NCI-H1694 (cell line): ENCODE measurements around the gene GCNT4.

Experiments
- DNase-seq: peaks from one replicate; lab custom pipeline; 2025; lab: John Stamatoyannopoulos, UW

Gene GCNT4

GRCh38 chr5:75050415-75050814, 1.9 kb downstream of the GCNT4 start:
- no peak for DNase-seq

DNA sequence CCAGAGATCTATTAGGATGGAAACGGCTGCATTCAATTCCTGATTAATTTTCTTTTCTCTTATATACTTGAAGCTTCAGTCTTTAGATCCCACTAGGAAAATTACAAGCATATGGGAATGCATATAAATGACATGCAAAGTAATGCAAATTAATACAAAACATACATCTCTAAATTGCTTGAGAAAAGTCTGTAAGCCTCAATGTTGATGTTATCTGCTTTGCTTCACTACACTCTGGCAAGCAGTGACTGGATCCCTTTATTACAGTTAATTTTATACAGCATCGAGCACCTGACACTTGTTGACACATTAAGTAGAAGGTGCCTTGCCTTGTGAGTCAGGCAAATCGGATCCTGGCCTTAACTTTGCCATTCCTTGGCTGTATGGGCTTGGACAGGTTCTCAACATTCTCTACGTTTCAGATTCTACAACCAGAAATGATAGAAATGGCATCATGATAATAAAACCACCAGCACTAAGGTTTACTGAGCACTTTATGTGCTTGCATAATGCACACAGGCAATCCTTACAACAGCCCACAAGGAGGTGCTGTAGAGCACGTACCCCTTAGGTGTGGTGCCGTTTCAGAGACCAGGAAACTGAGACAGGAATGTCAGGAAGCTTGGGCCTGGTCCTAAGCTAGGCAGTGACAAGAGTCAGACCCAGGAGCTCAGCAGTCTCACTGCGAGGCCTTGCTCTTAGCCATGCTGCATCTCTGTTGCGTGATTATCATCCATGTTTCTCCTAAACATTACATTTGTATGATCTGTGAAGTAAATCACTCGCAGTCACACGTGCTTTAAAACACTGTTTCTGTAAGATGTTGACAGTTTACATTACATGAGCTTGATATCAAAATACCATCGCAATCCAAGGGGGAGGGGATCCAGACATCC, 2.7 kb downstream of the GCNT4 start:
- DNase-seq, result peak; percentile 38

DNA sequence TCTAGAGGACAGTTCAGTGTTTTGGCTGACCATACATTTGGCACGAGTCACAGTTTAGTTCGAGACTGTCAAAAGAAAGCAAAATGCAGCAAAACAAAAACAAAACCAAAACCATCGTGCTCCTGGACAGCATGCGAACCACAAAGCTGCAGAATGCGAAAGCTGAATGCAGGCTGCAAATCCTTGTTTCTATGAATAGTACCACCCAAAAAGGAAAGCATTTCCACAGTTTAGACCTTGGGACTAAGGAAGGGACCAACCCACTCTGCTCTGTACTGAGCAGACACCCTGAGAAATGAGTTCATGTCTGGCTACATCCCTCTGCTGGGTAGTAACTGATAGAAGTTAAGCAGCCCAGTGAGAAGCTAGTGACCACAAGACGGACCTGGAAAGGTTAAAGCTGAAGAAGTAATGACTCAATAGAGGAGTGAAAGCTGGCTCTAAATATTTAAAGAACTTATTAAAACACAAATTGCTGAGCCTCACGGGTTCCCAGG, 3.9 kb downstream of the GCNT4 start:
- DNase-seq, result no peak

DNA sequence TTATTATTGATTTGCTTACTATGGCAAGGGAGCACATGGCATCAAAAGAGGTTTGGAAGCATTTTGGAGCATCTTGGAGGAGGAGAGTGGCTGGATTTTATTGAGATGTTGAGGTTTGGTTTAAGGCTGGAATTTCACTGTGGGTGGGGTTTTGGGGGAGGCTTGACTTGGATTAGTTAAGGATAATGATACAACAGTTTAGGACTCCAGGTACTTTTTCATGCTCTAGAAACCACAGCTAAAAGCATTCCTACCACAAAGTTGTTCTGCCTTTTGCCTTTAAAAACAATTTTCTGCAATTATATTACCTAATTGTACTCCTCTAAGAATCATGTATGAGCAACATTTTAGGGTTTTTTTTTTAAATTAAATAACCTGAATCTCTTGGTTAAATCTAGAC, 5.0 kb downstream of the GCNT4 start:
- no peak for DNase-seq

- DNase-seq, result no peak
Observed at GRCh38 chr5:75046366-75047142, 5.8 kb downstream of the GCNT4 start.

GRCh38 chr5:75045071-75045470, 7.3 kb downstream of the GCNT4 start:
- DNase-seq, result no peak

DNA sequence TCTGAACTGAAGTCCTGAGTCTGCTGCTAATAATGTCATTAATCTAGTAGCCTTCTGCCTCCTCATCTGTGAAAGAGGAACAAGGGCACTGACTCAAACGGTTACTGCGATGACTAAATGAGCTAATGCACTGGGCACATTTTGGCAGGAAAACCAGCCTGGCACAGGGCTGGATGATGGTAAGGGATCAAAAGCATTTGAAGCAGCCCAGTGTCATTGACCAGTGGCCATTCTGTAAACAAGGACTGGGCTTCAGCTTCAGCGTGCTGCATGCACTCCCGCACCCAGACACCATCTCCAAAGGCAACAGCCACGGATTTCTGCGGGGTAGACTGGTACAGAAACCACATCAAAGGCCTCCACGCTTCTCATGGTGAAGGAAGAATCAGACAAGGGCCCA, 8.0 kb downstream of the GCNT4 start:
- no peak for DNase-seq

DNA sequence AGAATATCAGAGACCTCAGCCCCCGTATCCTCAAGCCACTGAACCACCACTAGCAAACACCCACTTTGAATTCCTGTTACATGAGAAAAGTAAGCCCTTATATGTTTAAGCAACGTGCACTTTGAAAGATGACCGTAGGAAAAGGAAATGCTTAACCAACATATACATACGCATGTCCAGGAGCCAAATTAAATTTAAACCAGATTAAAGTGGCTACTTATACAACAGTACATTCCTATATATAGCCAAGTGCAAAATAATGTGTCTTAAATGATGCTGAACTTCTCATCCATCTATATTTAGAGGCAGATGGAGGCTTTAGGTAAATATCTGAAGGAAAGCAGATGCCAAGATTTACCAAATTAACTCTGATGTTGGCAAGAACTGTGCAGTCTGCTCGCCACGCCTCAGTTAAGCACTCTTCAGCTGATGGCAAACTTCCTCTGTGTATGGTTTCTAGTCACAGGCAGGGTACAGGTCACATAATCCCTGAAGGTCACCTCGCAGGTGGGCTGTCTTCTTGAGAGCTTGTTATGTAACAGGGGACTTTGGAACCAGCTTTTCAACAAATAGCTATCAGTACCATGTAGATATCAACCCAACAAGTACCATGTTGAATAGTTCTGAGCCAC, 8.6 kb downstream of the GCNT4 start:
- DNase-seq, result no peak

- DNase-seq, result no peak
Observed at GRCh38 chr5:75042522-75042921, 9.8 kb downstream of the GCNT4 start.

- DNase-seq, result no peak
Observed at GRCh38 chr5:75040973-75041372, 11.4 kb downstream of the GCNT4 start.

- no peak for DNase-seq
Observed at GRCh38 chr5:75037106-75037505, 15.3 kb downstream of the GCNT4 start.

DNA sequence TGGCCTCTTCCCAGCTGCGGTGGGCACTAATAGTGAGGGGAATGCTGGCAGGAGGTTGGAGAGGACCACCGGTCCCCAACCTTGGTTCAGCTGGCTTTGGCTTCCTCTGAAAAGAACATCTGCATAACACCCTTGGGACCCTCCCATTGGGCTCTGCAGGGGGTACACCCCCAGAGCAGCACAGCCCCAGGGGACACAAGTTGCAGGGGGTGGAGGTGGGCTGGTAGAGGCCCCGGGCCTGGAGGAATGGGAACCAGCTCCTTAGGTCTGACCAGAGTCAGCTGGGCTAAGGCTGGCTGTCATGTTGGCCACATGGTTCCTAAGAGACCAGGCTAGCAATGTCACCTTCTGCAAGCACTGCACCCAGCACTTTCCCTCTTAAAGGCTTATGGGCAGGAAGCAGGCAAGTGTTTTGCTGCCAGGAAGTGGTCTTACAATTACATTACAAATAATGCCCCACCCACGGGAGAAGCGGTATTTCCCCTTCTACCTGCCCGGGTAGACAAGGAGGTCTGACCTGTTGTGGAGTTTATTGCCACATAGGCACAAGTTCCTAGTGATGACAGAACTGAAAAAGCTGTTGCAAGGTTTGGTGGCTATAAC, 18.1 kb downstream of the GCNT4 start:
- DNase-seq, result no peak

DNA sequence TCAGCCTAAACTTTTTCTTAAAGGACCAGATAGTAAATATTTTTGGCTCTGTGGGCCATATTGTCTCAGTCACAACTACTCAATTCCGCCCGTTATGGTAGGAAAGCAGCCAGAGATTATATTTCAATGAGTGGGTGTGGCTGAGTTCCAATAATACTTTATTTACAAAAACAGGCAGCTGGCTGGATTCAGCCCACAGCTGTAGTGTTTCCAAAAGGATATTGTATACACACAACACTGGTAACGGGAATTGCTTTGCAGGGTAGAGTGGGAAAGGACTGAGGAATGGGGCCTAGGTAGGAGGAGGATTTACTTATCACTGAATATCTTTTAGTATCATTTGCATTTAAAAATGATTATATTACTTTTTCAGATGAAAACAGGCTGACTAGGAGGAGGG, 21.0 kb downstream of the GCNT4 start:
- no peak for DNase-seq

DNA sequence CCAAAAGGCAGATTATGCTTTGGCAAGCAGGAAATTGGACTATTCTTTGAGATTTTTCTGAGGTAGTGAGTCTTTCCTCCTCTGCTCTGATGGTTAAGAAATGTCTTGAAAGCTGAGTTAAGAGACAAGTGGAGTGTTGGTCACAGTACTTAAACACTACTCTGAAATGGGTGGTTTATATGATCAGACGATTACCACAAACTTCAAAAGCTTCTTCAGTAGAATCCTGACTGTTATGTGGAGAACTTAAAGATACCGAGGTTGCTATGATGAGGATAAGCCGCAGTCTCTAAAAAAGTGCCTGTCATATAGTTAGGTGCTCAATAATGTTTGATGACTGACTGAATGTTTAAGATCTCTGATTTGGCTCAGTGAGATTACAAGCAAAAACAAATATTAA, 24.3 kb downstream of the GCNT4 start:
- DNase-seq, result no peak

- DNase-seq, result no peak
Observed at GRCh38 chr5:75023368-75024159, 28.8 kb downstream of the GCNT4 start.

DNA sequence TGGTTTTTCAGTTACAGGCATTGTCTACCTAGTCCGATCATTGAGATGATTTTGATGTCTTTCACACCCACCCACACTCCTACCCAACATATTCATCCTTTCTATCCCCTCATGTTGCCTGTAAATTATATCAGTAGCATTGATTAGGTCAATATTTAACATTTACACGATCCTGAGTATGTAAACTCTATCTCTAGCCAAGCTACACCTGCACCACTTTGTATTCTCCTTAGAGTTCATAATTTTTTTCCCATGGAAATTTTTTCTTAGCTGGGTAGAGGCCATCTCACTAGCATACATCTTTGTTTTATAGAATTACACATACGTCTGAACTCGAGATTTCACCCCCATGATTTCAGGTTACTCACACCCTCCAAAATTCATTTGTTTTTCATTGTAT, 30.6 kb downstream of the GCNT4 start:
- DNase-seq, result no peak

DNA sequence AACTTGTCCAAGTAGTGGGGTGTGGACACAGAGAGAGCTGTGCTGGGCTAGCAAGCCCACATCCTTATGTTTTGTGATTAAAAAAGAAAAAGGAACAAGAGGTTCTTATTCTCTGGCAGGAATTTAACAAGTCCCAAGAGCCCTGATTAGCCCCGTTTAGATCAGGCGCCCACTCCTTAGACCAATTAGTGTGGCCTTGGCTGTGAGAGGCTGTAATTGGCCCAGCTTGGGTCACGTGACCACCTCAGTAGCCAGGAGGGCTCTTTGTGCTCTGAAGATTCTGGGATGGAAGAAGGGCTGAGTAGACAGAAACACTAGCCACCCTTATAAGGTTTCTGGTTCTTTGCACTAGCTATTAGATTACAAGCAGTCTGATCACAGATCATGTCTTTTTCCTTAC, 31.1 kb downstream of the GCNT4 start:
- DNase-seq, result no peak

- DNase-seq, result no peak
Observed at GRCh38 chr5:75020016-75020656, 32.2 kb downstream of the GCNT4 start.

GRCh38 chr5:75018805-75019587, 33.4 kb downstream of the GCNT4 start:
- no peak for DNase-seq

DNA sequence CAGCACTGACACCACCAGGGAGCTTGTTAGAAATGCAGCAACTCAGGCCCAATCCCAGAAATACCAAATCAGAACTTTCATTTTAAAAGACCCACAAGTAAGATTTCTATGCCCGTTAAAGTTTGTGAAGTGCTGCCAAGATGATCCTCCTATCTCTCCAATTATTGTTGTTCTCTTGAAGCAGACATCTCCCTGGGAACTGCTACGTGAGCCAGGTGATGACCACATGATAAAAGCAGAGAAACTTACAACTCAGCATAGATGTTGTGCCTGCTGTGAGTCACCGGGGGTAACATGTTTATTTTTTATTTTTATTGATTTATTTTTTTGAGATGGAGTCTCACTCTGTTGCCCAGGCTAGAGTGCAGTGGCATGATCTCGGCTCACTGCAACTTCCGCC, 34.4 kb downstream of the GCNT4 start:
- no peak for DNase-seq
